Neural cell (in vitro differentiated cells): Measurements from ENCODE around the gene LY6G5B.

Experiments
- EP300 ChIP-seq: fragments of 450-650 bp; conservative IDR thresholded peaks from 2 replicates; pipeline ENCODE4 v1.6.1; 2014; ENCODE audit warnings: antibody characterized with exemption, mild to moderate bottlenecking, moderate library complexity; ENCODE audit not compliant: poor library complexity, severe bottlenecking
- EZH2 ChIP-seq: fragments of 200-600, 300-800 bp; shearing (Covaris generic), sonication (generic); IDR thresholded peaks from 2 replicates; pipeline ENCODE4 v1.6.1; 2014; ENCODE audit warnings: antibody characterized with exemption, low read length, borderline replicate concordance, mild to moderate bottlenecking; ENCODE audit not compliant: insufficient read depth, poor library complexity, severe bottlenecking
- SMC3 ChIP-seq: fragments of 450-650 bp; conservative IDR thresholded peaks from 2 replicates; pipeline ENCODE4 v1.6.1; 2014; ENCODE audit warnings: antibody characterized with exemption, mild to moderate bottlenecking, moderate library complexity; ENCODE audit not compliant: poor library complexity
- TF ChIP-seq, protein P1 (sequence below): fragments of 450-650 bp; IDR thresholded peaks from 2 replicates; pipeline ENCODE4 v1.5.1; 2014; ENCODE audit warnings: antibody characterized with exemption, mild to moderate bottlenecking, moderate library complexity; ENCODE audit not compliant: poor library complexity, severe bottlenecking
- TF ChIP-seq, protein P2 (sequence below): IDR thresholded peaks from 2 replicates; pipeline ENCODE4 v1.6.1; 2012; ENCODE audit warnings: borderline replicate concordance

DNA sequence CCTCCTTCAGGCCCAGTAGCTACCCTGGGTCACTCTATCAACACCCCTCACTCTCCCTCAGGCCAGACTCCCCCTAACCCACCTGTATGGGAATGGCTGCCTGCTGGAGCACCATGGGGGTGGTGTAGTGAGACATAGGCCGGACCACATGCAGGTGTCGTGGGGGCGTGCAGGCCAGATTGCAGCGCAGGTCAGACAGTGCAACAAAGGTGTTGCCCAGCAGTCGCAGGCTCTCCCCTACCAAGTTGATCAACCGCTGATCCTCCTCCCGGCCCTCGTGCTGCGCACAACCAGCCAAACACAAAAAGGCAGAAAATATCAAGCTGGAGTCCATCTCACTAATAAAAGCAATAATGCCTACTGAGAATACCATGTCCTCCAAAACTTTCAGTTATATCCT, 24.5 kb upstream of the LY6G5B start:
- TF ChIP-seq, protein P1, sequence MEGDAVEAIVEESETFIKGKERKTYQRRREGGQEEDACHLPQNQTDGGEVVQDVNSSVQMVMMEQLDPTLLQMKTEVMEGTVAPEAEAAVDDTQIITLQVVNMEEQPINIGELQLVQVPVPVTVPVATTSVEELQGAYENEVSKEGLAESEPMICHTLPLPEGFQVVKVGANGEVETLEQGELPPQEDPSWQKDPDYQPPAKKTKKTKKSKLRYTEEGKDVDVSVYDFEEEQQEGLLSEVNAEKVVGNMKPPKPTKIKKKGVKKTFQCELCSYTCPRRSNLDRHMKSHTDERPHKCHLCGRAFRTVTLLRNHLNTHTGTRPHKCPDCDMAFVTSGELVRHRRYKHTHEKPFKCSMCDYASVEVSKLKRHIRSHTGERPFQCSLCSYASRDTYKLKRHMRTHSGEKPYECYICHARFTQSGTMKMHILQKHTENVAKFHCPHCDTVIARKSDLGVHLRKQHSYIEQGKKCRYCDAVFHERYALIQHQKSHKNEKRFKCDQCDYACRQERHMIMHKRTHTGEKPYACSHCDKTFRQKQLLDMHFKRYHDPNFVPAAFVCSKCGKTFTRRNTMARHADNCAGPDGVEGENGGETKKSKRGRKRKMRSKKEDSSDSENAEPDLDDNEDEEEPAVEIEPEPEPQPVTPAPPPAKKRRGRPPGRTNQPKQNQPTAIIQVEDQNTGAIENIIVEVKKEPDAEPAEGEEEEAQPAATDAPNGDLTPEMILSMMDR: no peak
- no peak for TF ChIP-seq EP300
- no peak for TF ChIP-seq EZH2
- TF ChIP-seq, protein P2, sequence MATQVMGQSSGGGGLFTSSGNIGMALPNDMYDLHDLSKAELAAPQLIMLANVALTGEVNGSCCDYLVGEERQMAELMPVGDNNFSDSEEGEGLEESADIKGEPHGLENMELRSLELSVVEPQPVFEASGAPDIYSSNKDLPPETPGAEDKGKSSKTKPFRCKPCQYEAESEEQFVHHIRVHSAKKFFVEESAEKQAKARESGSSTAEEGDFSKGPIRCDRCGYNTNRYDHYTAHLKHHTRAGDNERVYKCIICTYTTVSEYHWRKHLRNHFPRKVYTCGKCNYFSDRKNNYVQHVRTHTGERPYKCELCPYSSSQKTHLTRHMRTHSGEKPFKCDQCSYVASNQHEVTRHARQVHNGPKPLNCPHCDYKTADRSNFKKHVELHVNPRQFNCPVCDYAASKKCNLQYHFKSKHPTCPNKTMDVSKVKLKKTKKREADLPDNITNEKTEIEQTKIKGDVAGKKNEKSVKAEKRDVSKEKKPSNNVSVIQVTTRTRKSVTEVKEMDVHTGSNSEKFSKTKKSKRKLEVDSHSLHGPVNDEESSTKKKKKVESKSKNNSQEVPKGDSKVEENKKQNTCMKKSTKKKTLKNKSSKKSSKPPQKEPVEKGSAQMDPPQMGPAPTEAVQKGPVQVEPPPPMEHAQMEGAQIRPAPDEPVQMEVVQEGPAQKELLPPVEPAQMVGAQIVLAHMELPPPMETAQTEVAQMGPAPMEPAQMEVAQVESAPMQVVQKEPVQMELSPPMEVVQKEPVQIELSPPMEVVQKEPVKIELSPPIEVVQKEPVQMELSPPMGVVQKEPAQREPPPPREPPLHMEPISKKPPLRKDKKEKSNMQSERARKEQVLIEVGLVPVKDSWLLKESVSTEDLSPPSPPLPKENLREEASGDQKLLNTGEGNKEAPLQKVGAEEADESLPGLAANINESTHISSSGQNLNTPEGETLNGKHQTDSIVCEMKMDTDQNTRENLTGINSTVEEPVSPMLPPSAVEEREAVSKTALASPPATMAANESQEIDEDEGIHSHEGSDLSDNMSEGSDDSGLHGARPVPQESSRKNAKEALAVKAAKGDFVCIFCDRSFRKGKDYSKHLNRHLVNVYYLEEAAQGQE: no peak
- no peak for TF ChIP-seq SMC3
